C4-2B (cell line): ENCODE measurements around the gene EPHA6.

Source experiments
- H3K27ac ChIP-seq: fragments of 450-650 bp; 2 replicates; pipeline ENCODE4 v1.5.1; 2017
- ZFX ChIP-seq: fragments of 450-650 bp; IDR thresholded peaks from 2 replicates; pipeline ENCODE4 v1.6.1; 2017
- TF ChIP-seq, protein P1 (sequence below): fragments of 450-650 bp; conservative IDR thresholded peaks from 2 replicates; pipeline ENCODE4 v1.5.1; 2017; ENCODE audit warnings: mild to moderate bottlenecking

Gene EPHA6

DNA sequence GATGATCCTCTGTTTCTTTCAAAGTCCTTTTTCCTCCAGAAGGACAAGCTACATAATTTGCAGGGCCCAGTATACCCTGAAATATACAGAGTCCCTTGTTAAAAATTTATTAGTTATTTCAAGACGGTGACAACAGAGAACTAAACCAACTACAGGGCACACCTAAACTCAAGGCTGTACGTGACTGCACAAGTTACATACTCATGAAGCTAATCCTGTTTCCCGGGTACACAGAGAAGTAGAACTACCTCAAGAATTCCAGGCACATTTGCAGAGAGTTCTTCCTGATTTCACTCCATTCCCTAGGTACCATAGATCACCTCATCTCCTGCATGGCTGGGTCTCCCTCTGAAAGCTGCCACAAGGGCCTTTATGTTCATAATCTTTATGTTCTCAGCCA, 670.8 kb downstream of the EPHA6 start:
- TF ChIP-seq, protein P1, sequence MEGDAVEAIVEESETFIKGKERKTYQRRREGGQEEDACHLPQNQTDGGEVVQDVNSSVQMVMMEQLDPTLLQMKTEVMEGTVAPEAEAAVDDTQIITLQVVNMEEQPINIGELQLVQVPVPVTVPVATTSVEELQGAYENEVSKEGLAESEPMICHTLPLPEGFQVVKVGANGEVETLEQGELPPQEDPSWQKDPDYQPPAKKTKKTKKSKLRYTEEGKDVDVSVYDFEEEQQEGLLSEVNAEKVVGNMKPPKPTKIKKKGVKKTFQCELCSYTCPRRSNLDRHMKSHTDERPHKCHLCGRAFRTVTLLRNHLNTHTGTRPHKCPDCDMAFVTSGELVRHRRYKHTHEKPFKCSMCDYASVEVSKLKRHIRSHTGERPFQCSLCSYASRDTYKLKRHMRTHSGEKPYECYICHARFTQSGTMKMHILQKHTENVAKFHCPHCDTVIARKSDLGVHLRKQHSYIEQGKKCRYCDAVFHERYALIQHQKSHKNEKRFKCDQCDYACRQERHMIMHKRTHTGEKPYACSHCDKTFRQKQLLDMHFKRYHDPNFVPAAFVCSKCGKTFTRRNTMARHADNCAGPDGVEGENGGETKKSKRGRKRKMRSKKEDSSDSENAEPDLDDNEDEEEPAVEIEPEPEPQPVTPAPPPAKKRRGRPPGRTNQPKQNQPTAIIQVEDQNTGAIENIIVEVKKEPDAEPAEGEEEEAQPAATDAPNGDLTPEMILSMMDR, result no peak
- TF ChIP-seq ZFX, result no peak

DNA sequence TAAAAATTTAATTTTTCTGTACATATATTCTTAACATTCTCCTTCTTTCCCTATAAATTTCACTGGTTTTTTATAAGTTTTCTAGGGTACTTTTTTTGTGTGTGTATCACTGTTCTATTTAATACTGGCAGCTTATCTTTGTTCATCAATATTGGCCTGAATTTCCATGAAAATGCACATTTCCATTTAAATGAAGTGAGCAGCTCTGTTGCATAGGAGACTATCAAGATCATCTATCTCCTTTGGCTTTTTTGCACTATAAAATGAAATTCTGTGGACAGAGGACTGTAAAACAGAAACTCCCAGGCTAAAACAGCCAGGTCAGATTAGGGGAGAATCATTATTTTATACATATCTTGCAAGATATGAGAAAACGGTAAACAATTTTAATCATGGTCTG, 673.2 kb downstream of the EPHA6 start:
- H3K27ac ChIP-seq, result no peak overlapping the region
- no peak for TF ChIP-seq ZFX
- TF ChIP-seq, protein P1, result no peak

More for the DNA sequence above, 670.8 kb downstream of the EPHA6 start:
- H3K27ac ChIP-seq, result no peak overlapping the region

DNA sequence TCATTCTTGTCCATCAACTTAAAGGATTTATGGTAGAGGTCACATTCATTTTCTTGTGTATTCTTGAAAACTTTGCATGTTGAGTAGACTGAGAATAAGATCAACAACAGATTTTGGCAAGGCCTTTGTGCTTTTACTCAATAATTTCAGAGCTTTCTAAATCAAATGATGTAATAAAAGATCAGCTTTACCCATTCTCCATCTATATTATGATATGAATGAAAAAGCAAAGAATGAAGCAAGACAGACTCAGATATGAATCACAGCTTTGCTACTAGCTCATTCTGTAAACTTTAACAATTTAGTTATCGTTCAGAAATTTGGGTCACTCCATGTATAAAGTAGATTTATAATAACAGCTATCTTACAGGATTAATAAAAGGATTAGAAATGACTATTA, 674.3 kb downstream of the EPHA6 start:
- no peak overlapping the region for H3K27ac ChIP-seq
- TF ChIP-seq, protein P1, result no peak
- TF ChIP-seq ZFX, result no peak

DNA sequence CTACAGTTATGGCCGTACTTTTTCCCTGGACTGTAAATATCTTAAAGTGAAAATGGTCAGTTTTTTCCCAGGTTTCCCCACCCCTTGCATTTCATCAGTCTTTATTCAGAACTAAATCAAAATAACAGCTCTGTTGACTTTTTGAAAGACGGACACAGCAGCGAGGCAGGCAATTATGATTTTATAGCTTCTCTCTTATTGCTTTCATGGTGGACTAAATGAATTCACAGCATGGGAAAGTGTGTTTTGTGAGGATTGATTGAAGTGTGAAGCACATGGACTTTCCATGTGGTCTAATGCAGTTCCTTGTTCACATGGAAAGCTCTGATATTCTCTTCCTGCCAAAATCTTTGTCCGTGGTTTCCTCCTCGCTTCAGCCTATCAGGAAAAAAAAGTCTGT, 681.5 kb downstream of the EPHA6 start:
- no peak overlapping the region for H3K27ac ChIP-seq
- TF ChIP-seq ZFX, result no peak
- TF ChIP-seq, protein P1, result no peak

DNA sequence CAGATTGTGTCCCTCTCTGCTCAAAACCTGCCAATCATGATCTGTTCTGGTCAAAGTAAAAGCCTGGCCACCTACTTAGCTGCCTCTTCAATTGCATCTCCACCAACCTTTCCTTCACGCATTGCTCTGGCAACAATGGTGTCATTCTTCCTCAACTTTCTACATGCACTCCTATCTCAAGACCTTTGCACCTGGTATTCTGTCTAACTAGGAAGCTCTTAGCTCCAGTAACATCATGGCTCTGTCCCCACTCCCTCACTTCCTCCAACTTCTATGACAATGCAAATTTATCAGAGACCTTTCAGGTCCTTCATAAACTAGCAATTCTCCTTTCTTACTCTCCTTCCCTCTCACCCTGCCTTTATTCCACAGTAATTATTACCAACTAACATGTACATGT, 682.7 kb downstream of the EPHA6 start:
- TF ChIP-seq, protein P1, result no peak
- TF ChIP-seq ZFX, result no peak
- H3K27ac ChIP-seq, result no peak overlapping the region

DNA sequence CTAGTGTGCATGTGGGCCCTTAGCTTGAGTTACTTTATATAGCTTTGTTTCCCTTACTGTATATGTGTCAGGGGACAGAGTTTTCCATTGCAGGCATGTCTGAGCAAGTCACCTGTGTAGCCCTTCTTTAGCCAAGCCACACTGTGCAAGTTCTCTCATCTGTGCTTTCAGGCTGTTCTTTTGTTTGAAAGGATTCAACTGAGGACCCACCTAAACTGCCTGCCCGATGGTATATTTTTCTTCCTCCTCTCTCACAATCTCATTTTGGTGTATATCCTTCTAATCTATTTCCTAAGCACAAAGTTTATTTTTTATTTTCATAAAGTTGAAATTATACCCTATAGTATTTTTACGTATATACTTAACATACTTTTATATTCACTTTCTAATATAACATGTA, 690.1 kb downstream of the EPHA6 start:
- TF ChIP-seq ZFX, result no peak
- TF ChIP-seq, protein P1, result no peak
- no peak overlapping the region for H3K27ac ChIP-seq

DNA sequence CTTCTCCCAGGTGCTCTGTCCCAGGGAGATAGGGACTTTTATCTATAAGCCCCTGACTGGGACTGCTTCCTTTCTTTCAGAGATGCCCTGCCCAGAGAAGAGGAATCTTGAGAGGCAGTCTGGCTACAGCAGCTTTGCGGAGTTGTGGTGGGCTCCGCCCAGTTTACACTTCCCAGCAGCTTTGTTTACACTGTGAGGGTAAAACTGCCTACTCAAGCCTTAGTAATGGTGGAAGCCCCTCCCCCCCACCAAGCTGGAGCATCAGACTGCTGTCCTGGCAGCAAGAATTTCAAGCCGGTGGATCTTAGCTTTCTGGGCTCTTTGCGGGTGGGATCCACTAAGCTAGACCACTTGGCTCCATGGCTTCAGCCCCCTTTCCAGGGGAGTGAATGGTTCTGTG, 696.4 kb downstream of the EPHA6 start:
- H3K27ac ChIP-seq, result no peak overlapping the region
- TF ChIP-seq, protein P1, result no peak
- TF ChIP-seq ZFX, result no peak
